Measurements from ENCODE around the gene RASA3.

The RASA3 gene

GRCh38 chr13:114062754-114063153, 69.7 kb downstream of the RASA3 start:
- no peak overlapping the region for H2AFZ ChIP-seq (ENCODE audit: low read length)
- no peak overlapping the region for H3K4me3 ChIP-seq (ENCODE audit: low read length, poor library complexity, severe bottlenecking)
- H3K4me2 ChIP-seq (ENCODE audit: low read depth, low read length, poor library complexity, severe bottlenecking), result no peak overlapping the region
- H3K36me3 ChIP-seq (ENCODE audit: insufficient read depth, low read length), result peaks cover 8% of the 10 kb centered on the region; the same call in 1 of the 2 replicates
- peaks cover 75% of the 10 kb centered on the region for H3K79me2 ChIP-seq (ENCODE audit: insufficient read depth, low read length)
- TF ChIP-seq CTCF (conservative IDR thresholded peaks at IDR 0.05; ENCODE audit: low read length), result no peak
- TF ChIP-seq EZH2phosphoT487 (IDR thresholded peaks at IDR 0.05; ENCODE audit: borderline replicate concordance), result no peak
- H3K4me1 ChIP-seq (ENCODE audit: insufficient read depth, low read length, poor library complexity, severe bottlenecking), result peaks cover 36% of the 10 kb centered on the region
- no peaks in the 10 kb centered on the region for H3K9me3 ChIP-seq (ENCODE audit: insufficient read depth, low read depth, low read length)
- peaks cover 12% of the 10 kb centered on the region for H4K20me1 ChIP-seq (ENCODE audit: insufficient read depth, low read length, poor library complexity, severe bottlenecking)
- no peaks in the 10 kb centered on the region for H3K9me2 ChIP-seq (replicated peaks; ENCODE audit: low read depth, low read length)
- H3K27me3 ChIP-seq (ENCODE audit: insufficient read depth, low read length, poor library complexity, severe bottlenecking), result no peaks in the 10 kb centered on the region
- H3K9ac ChIP-seq (ENCODE audit: low read depth, low read length, poor library complexity, severe bottlenecking), result no peak overlapping the region
- no peaks in the 10 kb centered on the region for H3F3A ChIP-seq (ENCODE audit: low read depth)

GRCh38 chr13:114062341-114062740, 70.1 kb downstream of the RASA3 start:
- no peaks in the 10 kb centered on the region for H3F3A ChIP-seq (ENCODE audit: low read depth)
- peaks cover 79% of the 10 kb centered on the region for H3K79me2 ChIP-seq (ENCODE audit: insufficient read depth, low read length)
- H4K20me1 ChIP-seq (ENCODE audit: insufficient read depth, low read length, poor library complexity, severe bottlenecking), result peaks cover 12% of the 10 kb centered on the region
- H3K4me2 ChIP-seq (ENCODE audit: low read depth, low read length, poor library complexity, severe bottlenecking), result no peak overlapping the region
- H3K36me3 ChIP-seq (ENCODE audit: insufficient read depth, low read length), result peaks cover 8% of the 10 kb centered on the region; the same call in 1 of the 2 replicates
- H3K9me3 ChIP-seq (ENCODE audit: insufficient read depth, low read depth, low read length), result no peaks in the 10 kb centered on the region
- H2AFZ ChIP-seq (ENCODE audit: low read length), result no peak overlapping the region
- H3K27me3 ChIP-seq (ENCODE audit: insufficient read depth, low read length, poor library complexity, severe bottlenecking), result no peaks in the 10 kb centered on the region
- H3K4me1 ChIP-seq (ENCODE audit: insufficient read depth, low read length, poor library complexity, severe bottlenecking), result peaks cover 36% of the 10 kb centered on the region
- TF ChIP-seq CTCF (conservative IDR thresholded peaks at IDR 0.05; ENCODE audit: low read length), result no peak
- no peak for TF ChIP-seq EZH2phosphoT487 (IDR thresholded peaks at IDR 0.05; ENCODE audit: borderline replicate concordance)
- no peak overlapping the region for H3K9ac ChIP-seq (ENCODE audit: low read depth, low read length, poor library complexity, severe bottlenecking)
- no peaks in the 10 kb centered on the region for H3K9me2 ChIP-seq (replicated peaks; ENCODE audit: low read depth, low read length)
- no peak overlapping the region for H3K4me3 ChIP-seq (ENCODE audit: low read length, poor library complexity, severe bottlenecking)

- TF ChIP-seq CTCF (conservative IDR thresholded peaks at IDR 0.05; ENCODE audit: low read length), result no peak
- no peak for TF ChIP-seq EZH2phosphoT487 (IDR thresholded peaks at IDR 0.05; ENCODE audit: borderline replicate concordance)
Measured at GRCh38 chr13:114061744-114062143, 70.7 kb downstream of the RASA3 start.

More at GRCh38 chr13:114061744-114062143, 70.7 kb downstream of the RASA3 start:
- Histone ChIP-seq H4K20me1 (ENCODE audit: insufficient read depth, low read length, poor library complexity, severe bottlenecking) (peaks cover 7% of the 10 kb centered on the region), H3K79me2 (ENCODE audit: insufficient read depth, low read length) (peaks cover 78% of the 10 kb centered on the region), H3F3A (ENCODE audit: low read depth) (no peaks in the 10 kb centered on the region), H3K4me3 (ENCODE audit: low read length, poor library complexity, severe bottlenecking) (no peak overlapping the region), H3K4me1 (ENCODE audit: insufficient read depth, low read length, poor library complexity, severe bottlenecking) (peaks cover 35% of the 10 kb centered on the region), H3K4me2 (ENCODE audit: low read depth, low read length, poor library complexity, severe bottlenecking) (no peak overlapping the region), H3K27me3 (ENCODE audit: insufficient read depth, low read length, poor library complexity, severe bottlenecking) (no peaks in the 10 kb centered on the region), H3K9me3 (ENCODE audit: insufficient read depth, low read depth, low read length) (no peaks in the 10 kb centered on the region), H3K9ac (ENCODE audit: low read depth, low read length, poor library complexity, severe bottlenecking) (no peak overlapping the region), H3K36me3 (ENCODE audit: insufficient read depth, low read length) (peaks cover 8% of the 10 kb centered on the region; the same call in 1 of the 2 replicates), H2AFZ (ENCODE audit: low read length) (no peak overlapping the region), H3K9me2 (replicated peaks; ENCODE audit: low read depth, low read length) (no peaks in the 10 kb centered on the region)
